ENCODE data around the gene SP2. TPM values are rescaled to one million over a fixed set of nuclear protein-coding genes. Genes with fewer than 3 reads are reported as not detected.
"Not testable (repeated sequence)": the region's sequence is repeated elsewhere in the genome, so short reads cannot be mapped to it uniquely, and the experiment has no call there.

SP2 gene
- total RNA-seq, 4 donors from 2014 or later = 5.1 to 12.6 (median 8.1) TPM

GRCh38 chr17:47917581-47917980, 21.5 kb downstream of the SP2 start:
- no peak for TF ChIP-seq POLR2A (IDR thresholded peaks at IDR 0.05)
- TF ChIP-seq CTCF (IDR thresholded peaks at IDR 0.05) = no peak
- intact Hi-C loops (cut with DNase I; ENCODE audit: low total_unique reads) = no loop called here
- 81 to 85% methylated on average over 2 of the region's 2 CpGs for WGBS, 2 donors
- no peak overlapping the region for H3K4me3 ChIP-seq (ENCODE audit: low read depth, poor library complexity, severe bottlenecking)
- DNase-seq (ENCODE audit: low spot score in 2 of 2) = no peak

- no peak for DNase-seq (ENCODE audit: low spot score in 2 of 2)
- intact Hi-C loops (cut with DNase I; ENCODE audit: low total_unique reads) = no loop called here
- no peak for TF ChIP-seq POLR2A (IDR thresholded peaks at IDR 0.05)
- TF ChIP-seq CTCF (IDR thresholded peaks at IDR 0.05) = no peak
- H3K4me3 ChIP-seq (ENCODE audit: low read depth, poor library complexity, severe bottlenecking) = no peak overlapping the region
- 37 to 43% methylated on average over 2 of the region's 2 CpGs for WGBS, 2 donors
These were observed 22.0 kb downstream of the SP2 start for GRCh38 chr17:47918006-47918405.

- H3K4me3 ChIP-seq (ENCODE audit: low read depth, poor library complexity, severe bottlenecking) = no peak overlapping the region
- 93 to 97% methylated on average over 2 of the region's 2 CpGs for WGBS, 2 donors
- DNase-seq (ENCODE audit: low spot score in 2 of 2) = no peak
- TF ChIP-seq CTCF (IDR thresholded peaks at IDR 0.05) (no peak), POLR2A (IDR thresholded peaks at IDR 0.05) (no peak)
- intact Hi-C loops (cut with DNase I; ENCODE audit: low total_unique reads) = no loop called here
These were observed 23.0 kb downstream of the SP2 start for GRCh38 chr17:47918991-47919390.

- DNase-seq (ENCODE audit: low spot score in 2 of 2); intact Hi-C loops (cut with DNase I; ENCODE audit: low total_unique reads); H3K4me3 ChIP-seq (ENCODE audit: low read depth, poor library complexity, severe bottlenecking): not testable (repeated sequence)
- 93 to 97% methylated on average over 14 of the region's 14 CpGs for WGBS, 2 donors
These were observed 23.9 kb downstream of the SP2 start for GRCh38 chr17:47919889-47920288.

- WGBS, 2 donors = 85 to 90% methylated on average over 23 of the region's 23 CpGs
- intact Hi-C loops (cut with DNase I; ENCODE audit: low total_unique reads) = no loop called here
- H3K4me3 ChIP-seq (ENCODE audit: low read depth, poor library complexity, severe bottlenecking) = no peak overlapping the region
- DNase-seq (ENCODE audit: low spot score in 2 of 2) = no peak
- TF ChIP-seq POLR2A (IDR thresholded peaks at IDR 0.05) = no peak
- TF ChIP-seq CTCF (IDR thresholded peaks at IDR 0.05) = no peak
These were observed 29.0 kb downstream of the SP2 start for GRCh38 chr17:47924785-47925677.

- DNase-seq (ENCODE audit: low spot score in 2 of 2) = no peak
- TF ChIP-seq CTCF (IDR thresholded peaks at IDR 0.05) (no peak), POLR2A (IDR thresholded peaks at IDR 0.05) (no peak)
- intact Hi-C loops (cut with DNase I; ENCODE audit: low total_unique reads) = no loop called here
- 80 to 93% methylated on average over 3 of the region's 3 CpGs for WGBS, 2 donors
- H3K4me3 ChIP-seq (ENCODE audit: low read depth, poor library complexity, severe bottlenecking) = no peak overlapping the region
These were observed 29.6 kb downstream of the SP2 start for GRCh38 chr17:47925678-47925988.
